ENCODE measurements around the gene NCOA3.

NCOA3 gene

GRCh38 chr20:47598911-47599744 is 97.4 kb downstream of the NCOA3 start:
- DNase-seq (ENCODE audit: low read depth): no peak

DNA sequence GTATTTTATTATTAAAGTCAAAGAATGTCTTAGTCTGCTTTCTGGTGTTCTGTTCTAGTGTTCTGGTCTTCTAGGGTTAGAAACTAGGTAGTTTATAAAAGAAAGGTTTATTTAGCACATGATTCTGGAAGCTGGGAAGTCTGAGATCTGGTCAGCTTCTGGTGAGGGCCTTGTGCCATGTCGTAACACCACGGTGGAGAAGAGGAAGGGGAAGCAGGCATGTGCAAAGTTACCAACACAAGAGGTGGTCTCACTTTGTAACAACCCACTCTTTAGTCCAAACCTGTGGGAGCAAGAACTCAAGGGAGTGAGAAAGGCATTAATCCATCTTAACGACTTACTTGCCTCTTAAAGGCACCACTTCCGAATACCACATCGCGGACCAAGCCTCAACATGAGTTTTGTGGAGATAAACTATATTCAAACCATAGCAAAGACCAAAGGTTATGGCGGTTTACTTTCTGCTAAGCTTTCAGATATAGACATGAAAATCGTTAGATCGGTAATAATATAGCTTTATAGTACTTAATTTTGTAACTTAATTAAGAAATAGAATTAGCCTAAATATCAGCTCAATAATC is 99.4 kb downstream of the NCOA3 start:
- DNase-seq (ENCODE audit: low read depth): no peak

DNA sequence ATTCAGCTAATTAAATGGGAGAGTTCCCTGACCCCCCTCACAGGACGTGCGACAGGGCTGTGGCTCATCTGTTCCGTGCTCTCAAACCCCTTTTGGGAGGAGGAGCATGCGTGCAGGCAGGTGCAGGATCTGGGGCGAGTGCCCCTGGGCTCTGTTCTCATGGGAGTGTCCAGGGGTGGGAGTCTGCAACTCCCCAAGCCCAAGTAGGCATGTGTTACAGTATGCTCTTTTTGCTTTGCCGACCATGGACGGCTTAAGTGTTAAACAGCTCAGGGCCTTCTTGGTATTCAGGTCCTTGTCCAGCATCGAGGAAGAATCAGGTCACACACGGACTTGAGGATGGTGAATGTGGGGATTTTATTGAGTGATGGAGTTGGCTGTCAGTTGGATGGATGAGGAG is 101.6 kb downstream of the NCOA3 start:
- DNase-seq (ENCODE audit: low read depth): no peak

- DNase-seq (ENCODE audit: low read depth): no peak
Measured at GRCh38 chr20:47605673-47606413, 104.2 kb downstream of the NCOA3 start.

DNA sequence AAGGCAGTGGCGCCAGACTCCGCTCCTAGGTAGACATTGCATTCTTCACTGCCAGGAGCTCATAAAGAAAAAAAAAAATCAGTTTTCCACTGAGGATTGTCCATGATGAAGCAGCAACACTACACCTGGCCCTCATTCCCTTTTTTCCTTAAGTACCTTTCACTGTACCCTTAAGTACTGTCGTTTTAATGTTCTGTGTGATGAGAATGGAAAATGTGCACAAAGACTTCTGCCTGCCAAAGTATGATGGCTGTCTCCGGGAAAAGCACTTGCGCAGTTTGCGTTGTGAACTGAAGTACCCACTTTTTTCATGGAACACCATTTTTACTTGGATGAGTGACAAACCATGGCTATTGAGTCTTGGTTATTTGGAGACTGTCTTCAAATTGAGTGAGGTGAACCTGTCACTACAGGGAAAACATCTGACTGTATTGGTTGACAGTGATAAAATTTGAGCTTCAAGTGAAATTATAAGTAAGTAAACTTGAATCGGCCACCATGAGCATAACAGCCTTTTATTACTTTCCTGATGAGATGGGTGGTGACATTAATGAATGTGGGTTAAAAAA is 104.8 kb downstream of the NCOA3 start:
- DNase-seq (ENCODE audit: low read depth): no peak

DNA sequence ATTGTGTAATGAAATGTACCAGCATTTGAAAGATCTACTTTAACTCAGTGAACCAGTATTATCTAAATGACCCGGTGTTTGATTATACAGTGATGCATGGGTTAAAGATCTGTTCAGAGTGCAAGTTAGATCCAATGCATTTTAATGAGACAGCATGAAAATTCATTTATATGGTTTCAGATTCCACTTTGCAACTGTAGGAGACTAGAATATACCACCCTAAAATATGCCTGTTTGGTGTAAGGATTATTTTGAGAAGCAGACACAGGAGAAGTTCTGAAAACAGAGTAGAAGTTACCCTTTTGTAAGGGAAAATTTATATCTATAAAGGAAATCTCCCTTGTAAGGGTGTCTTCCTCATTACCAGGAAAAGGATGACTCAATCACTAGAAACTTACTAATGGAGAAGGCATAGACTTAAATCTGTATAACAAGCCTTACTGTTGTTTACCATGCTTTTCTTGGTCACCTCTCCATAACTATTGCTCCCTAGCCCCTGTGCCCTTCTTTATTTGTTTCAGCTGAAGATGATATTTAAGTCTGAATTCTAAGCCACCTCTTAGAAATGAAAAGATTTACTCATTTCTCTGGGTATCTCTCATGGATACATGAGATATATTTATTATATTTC is 105.4 kb downstream of the NCOA3 start:
- no peak for DNase-seq (ENCODE audit: low read depth)

GRCh38 chr20:47609001-47609400 is 107.3 kb downstream of the NCOA3 start:
- DNase-seq (ENCODE audit: low read depth): no peak

DNA sequence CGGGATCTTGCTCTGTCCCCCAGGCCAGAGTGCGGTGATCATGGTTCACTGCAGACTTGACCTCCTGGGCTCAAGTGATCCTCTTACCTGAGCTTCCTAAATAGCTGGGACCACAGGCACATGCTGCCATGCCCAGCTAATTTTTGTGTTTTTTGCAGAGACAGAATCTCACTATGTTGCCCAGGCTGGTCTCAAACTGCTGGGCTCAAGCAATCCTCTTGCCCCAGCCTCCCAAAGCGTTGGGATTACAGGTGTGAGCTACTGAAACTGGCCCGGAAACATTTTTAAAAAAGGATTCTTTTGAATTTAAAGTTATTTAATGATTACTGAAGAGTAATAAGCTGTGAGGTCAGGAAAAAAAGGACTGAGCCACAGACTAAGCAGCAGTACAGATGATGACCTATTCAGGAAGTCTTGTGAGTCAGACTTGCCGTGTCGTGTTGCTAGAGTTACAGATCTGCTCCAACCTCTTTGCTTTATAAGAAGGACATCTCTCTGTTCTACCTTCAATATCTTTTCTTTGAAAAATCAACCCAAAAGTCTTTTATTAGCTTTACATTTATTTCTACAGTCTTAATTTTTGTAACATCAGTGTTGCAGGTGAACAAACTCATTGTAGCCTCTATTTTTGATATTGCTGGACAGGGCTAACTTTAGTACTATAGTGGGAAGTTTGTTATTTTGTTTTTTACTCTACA is 108.7 kb downstream of the NCOA3 start:
- DNase-seq (ENCODE audit: low read depth): peak; percentile 57

GRCh38 chr20:47610945-47611250 is 109.2 kb downstream of the NCOA3 start:
- no peak for DNase-seq (ENCODE audit: low read depth)

- DNase-seq (ENCODE audit: low read depth): no peak
Measured at GRCh38 chr20:47611785-47612184, 110.1 kb downstream of the NCOA3 start.

GRCh38 chr20:47612670-47613069 is 111.0 kb downstream of the NCOA3 start:
- no peak for DNase-seq (ENCODE audit: low read depth)

GRCh38 chr20:47614703-47615309 is 113.1 kb downstream of the NCOA3 start:
- DNase-seq (ENCODE audit: low read depth): no peak

DNA sequence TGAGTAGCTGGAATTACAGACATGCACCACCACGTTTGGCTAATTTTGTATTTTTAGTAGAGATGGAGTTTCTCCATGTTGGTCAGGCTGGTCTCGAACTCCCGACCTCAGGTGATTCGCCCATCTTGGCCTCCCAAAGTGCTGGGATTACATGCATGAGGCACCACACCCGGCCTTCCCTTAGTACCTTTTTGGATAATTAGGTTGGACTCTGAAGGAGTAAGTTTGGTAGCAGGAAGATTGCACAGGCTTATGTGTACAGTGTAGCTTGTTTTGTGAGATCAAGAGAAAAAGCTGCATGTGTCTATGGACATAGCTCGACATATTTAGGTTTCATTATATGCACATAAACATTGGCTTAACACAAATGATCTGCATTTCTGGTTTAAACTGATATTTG is 116.8 kb downstream of the NCOA3 start:
- DNase-seq (ENCODE audit: low read depth): no peak

- DNase-seq (ENCODE audit: low read depth): no peak
Measured at GRCh38 chr20:47620808-47621805, 119.4 kb downstream of the NCOA3 start.

GRCh38 chr20:47622118-47622665 is 120.5 kb downstream of the NCOA3 start:
- no peak for DNase-seq (ENCODE audit: low read depth)

DNA sequence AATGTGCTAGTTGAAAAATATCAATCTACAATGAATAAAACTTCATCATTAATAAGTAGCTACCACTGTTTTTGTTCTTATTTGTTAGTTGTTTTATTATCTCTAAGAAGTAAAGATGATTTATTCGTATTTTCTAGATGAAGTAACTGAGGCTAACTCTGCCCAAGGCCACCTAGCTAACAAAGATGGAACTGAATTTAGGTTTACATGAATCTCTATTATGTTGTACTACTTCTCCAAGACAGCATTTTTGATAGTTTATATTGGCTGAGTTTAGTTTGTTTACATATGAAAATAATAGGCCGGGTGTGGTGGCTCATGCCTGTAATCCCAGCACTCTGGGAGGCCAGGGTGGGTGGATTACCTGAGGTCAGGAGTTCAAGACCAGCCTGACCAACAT is 121.5 kb downstream of the NCOA3 start:
- no peak for DNase-seq (ENCODE audit: low read depth)

- DNase-seq (ENCODE audit: low read depth): no peak
Measured at GRCh38 chr20:47627540-47627939, 125.9 kb downstream of the NCOA3 start.

DNA sequence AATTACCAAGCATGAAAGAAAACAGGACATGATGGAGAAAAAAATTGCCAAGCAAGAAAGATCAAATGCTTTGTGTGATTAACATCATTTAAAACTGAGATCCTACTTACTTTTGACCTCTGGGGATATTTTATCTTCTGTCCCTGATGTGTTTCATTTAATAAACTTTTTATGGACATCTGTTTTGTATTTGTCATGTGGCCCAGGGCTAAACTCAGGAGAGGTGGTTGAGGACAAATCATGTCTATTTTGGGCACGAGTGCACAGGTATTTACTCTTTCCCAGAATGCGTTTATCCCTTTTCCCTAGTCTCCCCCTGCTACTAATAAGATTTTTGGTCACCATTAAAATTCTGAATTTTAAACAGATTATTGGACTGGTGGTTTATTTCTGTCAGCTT is 128.2 kb downstream of the NCOA3 start:
- no peak for DNase-seq (ENCODE audit: low read depth)

GRCh38 chr20:47631078-47631477 is 129.4 kb downstream of the NCOA3 start:
- DNase-seq (ENCODE audit: low read depth): no peak

GRCh38 chr20:47635256-47635655 is 133.6 kb downstream of the NCOA3 start:
- no peak for DNase-seq (ENCODE audit: low read depth)
